Endothelial cell of umbilical vein (primary cell): ENCODE data around the gene PARVA.

ENCODE experiments used
- CTCF ChIP-seq, 2 donors: IDR thresholded peaks; 1 replicate in 1 of 2; 2 replicates in 1 of 2; pipeline ENCODE4 v1.5.1; 2011; ENCODE audit warnings: low read length in 2 of 2, mild to moderate bottlenecking in 2 of 2, moderate library complexity in 2 of 2, control low read depth in 1 of 2, inconsistent platforms in 1 of 2, low read depth in 1 of 2; ENCODE audit not compliant: insufficient read depth in 1 of 2; ENCODE audit errors: extremely low read depth in 1 of 2
- EZH2 ChIP-seq: IDR thresholded peaks from 2 replicates; pipeline ENCODE4 v1.6.1; 2012; ENCODE audit warnings: borderline replicate concordance, low read depth, mild to moderate bottlenecking, moderate library complexity, low read length, inconsistent platforms; ENCODE audit not compliant: severe bottlenecking
- FOS ChIP-seq: IDR thresholded peaks from 2 replicates; pipeline ENCODE4 v1.6.1; 2011; ENCODE audit warnings: mild to moderate bottlenecking, low read length, moderate library complexity, borderline replicate concordance; ENCODE audit not compliant: insufficient read depth
- GATA2 ChIP-seq: IDR thresholded peaks from 2 replicates; pipeline ENCODE4 v1.7.0; 2011; ENCODE audit warnings: low read depth, mild to moderate bottlenecking, moderate library complexity, mixed read lengths, low read length; ENCODE audit not compliant: insufficient read length, insufficient read depth
- JUN ChIP-seq: IDR thresholded peaks from 2 replicates; pipeline ENCODE4 v1.6.1; 2011; ENCODE audit warnings: borderline replicate concordance, low read depth; ENCODE audit not compliant: insufficient read length, insufficient read depth
- MYC ChIP-seq: IDR thresholded peaks from one replicate; pipeline ENCODE4 v1.6.1; 2011; ENCODE audit warnings: mild to moderate bottlenecking, low read depth, low read length
- POLR2A ChIP-seq: IDR thresholded peaks from 2 replicates; pipeline ENCODE4 v1.6.1; 2012; ENCODE audit warnings: low read depth, mild to moderate bottlenecking, control low read depth, low read length
- POLR2AphosphoS5 ChIP-seq: IDR thresholded peaks from 2 replicates; pipeline ENCODE4 v1.6.1; 2012; ENCODE audit warnings: low read depth, mild to moderate bottlenecking, control low read depth, low read length, moderate library complexity; ENCODE audit not compliant: insufficient read depth
- TF ChIP-seq, protein P1 (sequence below): IDR thresholded peaks from 2 replicates; pipeline ENCODE4 v1.6.1; 2011; ENCODE audit not compliant: insufficient read depth, insufficient read length

- TF ChIP-seq CTCF (IDR thresholded peaks at IDR 0.05; ENCODE audit: extremely low read depth in 1 of 2, insufficient read depth in 1 of 2, low read depth in 1 of 2, low read length in 2 of 2): no peak
- no peak for TF ChIP-seq POLR2AphosphoS5
- no peak for TF ChIP-seq EZH2
- no peak for TF ChIP-seq POLR2A
- TF ChIP-seq, protein P1, sequence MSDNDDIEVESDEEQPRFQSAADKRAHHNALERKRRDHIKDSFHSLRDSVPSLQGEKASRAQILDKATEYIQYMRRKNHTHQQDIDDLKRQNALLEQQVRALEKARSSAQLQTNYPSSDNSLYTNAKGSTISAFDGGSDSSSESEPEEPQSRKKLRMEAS: no peak
- no peak for TF ChIP-seq MYC
- no peak for TF ChIP-seq FOS
- no peak for TF ChIP-seq JUN
- no peak for TF ChIP-seq GATA2
Measured at GRCh38 chr11:12435264-12435663, 57.9 kb downstream of the PARVA start.
